ENCODE data around the gene DNAJC17.

The DNAJC17 gene

GRCh38 chr15:40789999-40790398 lies 17.3 kb downstream of the DNAJC17 start:
- DNase-seq (ENCODE audit: low read depth), result no peak

DNA sequence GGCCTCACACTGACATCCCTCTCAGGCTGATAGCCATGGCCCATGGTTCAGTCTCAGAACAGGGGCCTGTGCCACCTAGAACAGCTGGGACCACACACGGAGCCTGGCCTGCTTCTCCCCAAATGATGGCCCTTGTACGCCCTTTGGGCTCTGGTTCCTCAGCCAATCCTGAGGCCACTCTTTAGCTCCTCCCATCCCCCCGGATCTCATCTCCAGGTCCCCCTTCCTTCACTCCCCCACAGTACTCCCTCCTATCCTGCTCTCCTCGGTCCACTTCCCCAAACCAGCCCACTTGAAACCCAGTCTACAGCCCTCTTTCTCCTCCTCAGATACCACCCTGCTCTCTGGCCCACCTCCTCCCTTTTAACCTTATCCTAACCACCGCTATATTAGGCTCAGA lies 18.2 kb downstream of the DNAJC17 start:
- no peak for DNase-seq (ENCODE audit: low read depth)

GRCh38 chr15:40787991-40788390 lies 19.3 kb downstream of the DNAJC17 start:
- no peak for DNase-seq (ENCODE audit: low read depth)

DNA sequence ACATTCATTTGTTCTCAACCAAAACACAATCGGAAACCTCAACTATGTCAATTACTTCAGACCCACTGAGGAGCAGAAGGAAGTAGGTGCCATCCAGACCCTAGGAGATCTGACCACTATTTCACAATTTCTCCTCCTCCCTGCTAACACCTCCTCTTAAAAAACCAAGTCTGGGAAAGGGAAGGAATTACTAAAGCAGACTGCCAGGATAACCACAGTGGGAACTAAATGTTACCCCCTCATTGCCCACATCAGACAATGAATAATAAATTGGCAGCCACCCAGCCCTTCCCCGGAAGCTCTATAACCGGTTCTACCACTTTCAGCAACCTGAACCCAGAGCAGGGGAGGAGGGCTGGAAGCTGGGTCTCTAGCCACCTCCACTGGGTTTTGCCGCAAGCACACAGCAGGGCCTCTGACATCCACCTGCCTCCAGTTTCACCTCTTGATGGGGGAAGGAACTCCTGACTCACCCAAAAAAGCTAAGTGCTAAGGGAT lies 19.9 kb downstream of the DNAJC17 start:
- DNase-seq (ENCODE audit: low read depth), result no peak

DNA sequence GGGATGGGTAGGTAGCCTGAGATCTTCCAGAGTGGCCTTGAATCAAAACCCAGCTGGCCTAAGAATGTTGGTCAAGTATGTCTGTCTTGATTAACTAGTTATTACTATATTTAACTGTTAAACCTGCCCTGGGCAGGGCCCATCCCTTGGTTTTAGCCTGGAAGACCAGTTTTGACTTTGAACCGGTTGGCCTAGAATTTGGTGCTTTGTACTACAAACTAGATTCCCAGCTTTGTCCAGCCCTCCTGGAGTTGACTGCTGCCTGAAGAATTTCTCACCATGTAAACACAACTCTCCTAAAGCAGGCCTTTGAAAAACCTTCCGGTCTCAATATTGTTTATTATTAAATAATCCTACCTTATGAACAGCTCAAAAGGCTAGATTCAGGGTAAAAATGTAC lies 21.5 kb downstream of the DNAJC17 start:
- no peak for DNase-seq (ENCODE audit: low read depth)

DNA sequence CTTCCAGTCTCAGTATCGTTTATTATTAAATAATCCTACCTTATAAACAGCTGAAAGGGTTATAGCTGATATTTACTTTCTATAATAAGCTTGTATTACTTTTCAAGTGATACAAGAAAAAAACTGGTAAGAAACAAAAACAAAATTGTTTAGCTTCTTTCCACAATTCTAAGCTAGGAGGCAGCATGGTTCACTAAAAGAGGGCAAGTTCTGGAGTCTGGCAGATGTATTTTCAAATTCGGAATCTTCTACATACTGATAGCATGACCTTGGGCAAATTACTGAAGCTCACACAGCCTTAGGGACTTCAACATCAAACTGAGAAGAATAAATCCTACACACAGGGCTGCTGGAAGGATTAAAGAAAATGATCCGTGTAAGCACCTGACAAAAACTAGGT lies 22.1 kb downstream of the DNAJC17 start:
- no peak for DNase-seq (ENCODE audit: low read depth)

DNA sequence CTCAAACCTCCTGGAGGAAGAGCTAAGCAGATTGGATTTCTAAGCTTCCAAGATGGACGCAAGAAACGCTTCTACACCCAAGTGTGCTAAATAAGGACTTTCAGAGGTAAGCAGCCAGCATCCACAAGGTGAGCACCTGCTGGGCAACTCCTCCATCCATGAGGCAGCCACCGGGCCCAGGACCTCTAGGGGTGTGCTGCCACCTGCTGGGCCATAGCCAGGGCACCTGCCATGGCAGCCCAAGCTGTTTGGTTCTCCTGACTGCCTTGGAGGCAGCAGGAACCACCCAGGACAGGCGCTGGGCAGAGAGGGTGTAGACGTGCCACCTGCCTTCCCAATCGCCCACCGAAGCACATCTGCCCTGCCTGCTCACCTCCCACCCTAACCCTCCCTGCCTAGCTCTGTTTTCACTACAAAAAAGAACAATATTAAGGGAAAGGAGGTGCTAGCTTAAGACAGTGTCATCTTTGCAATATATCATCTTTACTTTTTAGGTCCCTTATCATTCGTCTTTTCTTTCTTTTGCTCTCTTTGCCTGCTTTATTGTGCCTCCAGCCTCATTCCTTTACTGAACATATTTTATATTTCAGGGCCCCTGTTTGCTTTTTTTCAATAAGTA lies 24.6 kb downstream of the DNAJC17 start:
- DNase-seq (ENCODE audit: low read depth), result peak; percentile 52

DNA sequence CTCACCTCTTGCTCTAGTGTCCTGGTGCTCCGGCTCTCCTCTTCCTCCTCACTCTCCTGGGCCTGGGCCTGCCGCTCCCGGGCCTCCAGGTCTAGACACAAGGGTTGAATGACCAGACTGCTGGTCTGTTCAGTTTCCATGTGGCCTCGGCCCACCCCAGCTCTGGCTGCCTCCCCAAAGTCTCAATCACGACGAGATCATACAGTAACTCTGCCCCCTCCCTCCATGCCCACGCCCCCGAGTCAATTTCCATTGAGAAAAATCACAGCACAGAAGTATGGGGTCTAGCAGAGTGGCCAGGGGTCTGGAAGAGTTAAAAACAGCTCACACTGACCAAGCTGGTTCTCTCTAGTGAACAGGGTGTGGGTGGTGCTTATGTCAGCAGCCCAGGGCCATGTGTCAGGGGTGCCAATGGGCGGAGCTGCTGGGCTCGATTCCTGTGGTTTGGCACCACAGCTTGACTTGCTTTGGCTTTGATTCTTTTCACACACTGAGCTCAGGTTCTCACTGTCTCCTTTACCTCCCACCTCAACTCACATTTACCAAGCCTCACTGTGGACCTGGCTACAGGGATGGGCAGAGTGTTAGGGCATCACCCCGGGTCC lies 30.6 kb downstream of the DNAJC17 start:
- no peak for DNase-seq (ENCODE audit: low read depth)

DNA sequence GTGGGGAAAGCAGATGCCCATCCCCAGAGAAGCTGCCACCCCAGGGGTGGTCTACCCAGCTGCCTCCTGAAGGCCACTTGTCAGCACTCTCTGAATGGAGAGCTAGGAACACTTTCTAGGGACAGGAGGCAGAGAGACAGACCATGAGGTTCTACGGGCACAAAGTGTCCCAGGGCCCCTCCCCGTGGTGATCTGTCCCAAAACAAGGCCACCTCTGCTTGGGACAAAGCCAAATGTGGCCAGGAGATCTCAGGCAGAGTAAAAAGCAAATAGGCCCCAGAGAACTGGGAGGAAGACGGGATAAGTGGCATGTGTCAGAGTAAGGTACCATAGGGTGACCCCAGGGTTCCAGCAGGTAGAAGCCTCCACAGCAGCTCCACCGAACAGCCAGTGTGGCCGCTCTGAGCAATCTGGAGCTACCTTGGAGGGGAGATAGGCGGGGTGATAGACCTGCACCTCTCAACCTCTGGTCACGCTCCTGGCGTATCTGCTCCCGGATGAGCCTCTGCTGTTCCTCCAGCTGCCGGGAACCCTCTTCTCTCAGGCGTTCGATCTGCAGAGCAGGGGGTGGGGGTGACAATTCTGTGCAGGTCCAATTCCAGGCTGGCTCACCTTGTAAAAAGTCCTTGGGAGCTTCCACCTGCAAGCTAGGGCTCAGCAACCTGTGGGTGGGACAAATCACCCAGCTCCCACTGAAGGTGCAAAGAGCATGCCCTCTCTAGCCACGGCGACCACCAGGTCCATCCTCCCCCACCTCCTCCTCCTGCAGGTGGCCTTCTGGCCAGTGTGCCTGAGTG lies 31.3 kb downstream of the DNAJC17 start:
- DNase-seq (ENCODE audit: low read depth), result no peak

DNA sequence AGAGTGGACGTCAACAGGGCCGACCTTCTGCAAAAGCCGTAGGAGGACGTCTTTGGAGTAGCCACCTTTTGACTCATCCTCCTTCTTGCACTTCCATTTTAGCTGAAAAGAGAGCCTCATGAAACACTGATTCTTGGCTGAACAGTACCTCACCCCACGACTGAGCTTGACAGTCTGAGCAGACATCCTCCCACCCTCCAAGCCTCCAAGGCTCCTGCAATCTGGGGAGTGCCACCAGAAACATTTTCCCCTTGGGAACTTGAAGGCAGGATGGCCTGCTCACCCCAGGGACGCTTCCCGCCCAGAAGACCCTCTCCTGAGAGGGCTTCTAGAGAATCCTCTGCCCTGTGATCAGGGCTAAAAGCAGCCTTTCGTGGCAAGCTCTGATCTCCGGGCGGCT lies 32.3 kb downstream of the DNAJC17 start:
- DNase-seq (ENCODE audit: low read depth), result no peak

- DNase-seq (ENCODE audit: low read depth), result no peak
Observed at GRCh38 chr15:40773902-40774301, 33.4 kb downstream of the DNAJC17 start.

- DNase-seq (ENCODE audit: low read depth), result no peak
Observed at GRCh38 chr15:40773496-40773895, 33.8 kb downstream of the DNAJC17 start.

- no peak for DNase-seq (ENCODE audit: low read depth)
Observed at GRCh38 chr15:40772014-40772413, 35.3 kb downstream of the DNAJC17 start.

DNA sequence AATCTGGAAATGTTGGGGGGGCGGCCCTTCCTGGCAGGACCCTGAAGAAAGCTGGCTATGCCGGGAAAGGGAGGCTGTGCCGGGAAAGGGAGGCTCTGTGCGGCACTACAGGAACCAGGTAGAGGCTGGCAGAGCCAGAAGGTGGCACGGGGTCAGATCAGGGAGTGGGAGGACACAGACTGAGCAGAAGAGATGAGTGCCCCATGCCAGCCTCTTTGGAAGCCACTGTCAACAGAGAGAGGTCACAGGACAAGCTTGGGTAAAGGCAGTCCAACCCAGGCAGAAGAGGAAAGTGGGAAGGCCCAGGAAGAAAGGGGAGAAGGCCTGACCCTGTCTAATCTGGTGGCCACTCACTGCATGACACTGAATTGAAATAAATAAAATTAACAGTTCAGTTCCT lies 36.0 kb downstream of the DNAJC17 start:
- no peak for DNase-seq (ENCODE audit: low read depth)

DNA sequence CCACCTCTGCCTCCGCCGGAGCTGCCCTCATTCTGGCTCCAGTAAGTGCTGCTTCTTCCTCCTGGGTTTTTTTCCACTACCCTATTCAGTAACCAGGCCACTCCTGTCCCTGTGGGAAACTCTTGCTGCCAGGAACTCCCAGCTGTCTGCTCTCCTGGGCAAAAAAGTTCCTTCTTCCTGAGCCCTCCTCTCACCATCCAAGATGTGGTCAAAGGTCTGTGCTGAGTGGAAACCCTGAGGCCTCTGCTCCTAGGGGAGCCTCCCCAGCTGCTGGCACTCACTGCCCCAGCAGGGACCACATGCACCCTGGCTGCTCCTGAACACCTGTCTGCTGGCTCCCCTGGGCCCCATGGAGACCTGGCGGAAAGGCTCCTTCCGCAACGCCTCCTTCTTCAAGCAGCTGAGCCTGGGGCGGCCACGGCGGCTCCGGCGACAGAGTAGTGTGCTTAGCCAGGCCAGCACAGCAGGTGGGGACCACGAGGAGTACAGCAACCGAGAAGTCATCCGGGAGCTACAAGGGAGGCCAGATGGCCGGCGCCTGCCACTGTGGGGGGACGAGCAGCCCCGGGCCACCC lies 37.0 kb downstream of the DNAJC17 start:
- DNase-seq (ENCODE audit: low read depth), result no peak

GRCh38 chr15:40769274-40770146 lies 37.8 kb downstream of the DNAJC17 start, which contains the start of gene C15orf62:
C15orf62 (plus strand) TSS chr15:40769980; CDS start chr15:40770496, 516 bp downstream.
- no peak for DNase-seq (ENCODE audit: low read depth)

- DNase-seq (ENCODE audit: low read depth), result no peak
Observed at GRCh38 chr15:40768521-40769273, 38.6 kb downstream of the DNAJC17 start.

- no peak for DNase-seq (ENCODE audit: low read depth)
Observed at GRCh38 chr15:40767838-40768500, 39.3 kb downstream of the DNAJC17 start.

GRCh38 chr15:40766906-40767837 lies 40.1 kb downstream of the DNAJC17 start:
- DNase-seq (ENCODE audit: low read depth), result no peak

Data from stimulated activated CD8-positive, alpha-beta memory T cell treated with anti-CD3 and anti-CD28 coated beads, Interleukin-7, amount 100 ng/mL, for 24 hours (primary cell).